WTC11 (cell line): ENCODE data around the gene TMEM60. TPM values are rescaled to one million over a fixed set of nuclear protein-coding genes. Genes with fewer than 3 reads are reported as not detected.

Experiments used
- ATAC-seq: fragments of 200-7000 bp; cut with Tn5 transposase; 2 replicates; pipeline ENCODE4 v1.10.0; 2021; ENCODE audit warnings: mild to moderate bottlenecking, moderate library complexity
- CTCF ChIA-PET: fragments of 300-600 bp; sonication (Branson Sonifier 250); formaldehyde crosslinking; loops from one replicate; lab custom pipeline; 2021; ENCODE audit warnings: antibody characterized with exemption; lab: Charles Lee
- POLR2A ChIA-PET: fragments of 350-600 bp; sonication (Branson Sonifier 250); formaldehyde crosslinking; loops from one replicate; lab custom pipeline; 2021; ENCODE audit warnings: antibody characterized with exemption; lab: Charles Lee
- DNase-seq: peaks from one replicate; pipeline ENCODE4 v3.0.0; 2021; ENCODE audit warnings: low spot score
- H3K27ac Mint-ChIP-seq: 2 replicates; pipeline ENCODE4 v1.8.0; 2021; ENCODE audit warnings: mixed read lengths
- H3K27me3 Mint-ChIP-seq: 2 replicates; pipeline ENCODE4 v1.8.0; 2021; ENCODE audit warnings: low read depth, mild to moderate bottlenecking, moderate library complexity, mixed read lengths
- H3K36me3 Mint-ChIP-seq: 2 replicates; pipeline ENCODE4 v1.8.0; 2021; ENCODE audit warnings: mixed read lengths
- H3K4me1 Mint-ChIP-seq: 2 replicates; pipeline ENCODE4 v1.8.0; 2022; ENCODE audit warnings: mixed read lengths
- H3K4me3 Mint-ChIP-seq: 2 replicates; pipeline ENCODE4 v1.8.0; 2021; ENCODE audit warnings: mild to moderate bottlenecking, moderate library complexity, mixed read lengths
- H3K9me3 Mint-ChIP-seq: 2 replicates; pipeline ENCODE4 v1.8.0; 2021; ENCODE audit warnings: mixed read lengths
- AR ChIP-seq: fragments of 250-450 bp; sonication (Bioruptor Pico); IDR thresholded peaks from 2 replicates; pipeline ENCODE4 v1.9.0; 2021; ENCODE audit warnings: mild to moderate bottlenecking
- ATF6 ChIP-seq: sonication (generic); formaldehyde crosslinking; IDR thresholded peaks from 2 replicates; pipeline ENCODE4 v1.8.1; 2023; ENCODE audit warnings: mild to moderate bottlenecking, missing genetic modification reagents
- CBFB ChIP-seq: sonication (generic); formaldehyde crosslinking; IDR thresholded peaks from 2 replicates; pipeline ENCODE4 v1.8.1; 2022; ENCODE audit warnings: mild to moderate bottlenecking, low read depth, missing genetic modification reagents
- CREB1 ChIP-seq: sonication (generic); formaldehyde crosslinking; IDR thresholded peaks from 2 replicates; pipeline ENCODE4 v1.8.0; 2023; ENCODE audit warnings: mild to moderate bottlenecking, missing genetic modification reagents
- FOXK1 ChIP-seq: sonication (generic); formaldehyde crosslinking; IDR thresholded peaks from 2 replicates; pipeline ENCODE4 v1.8.0; 2022; ENCODE audit warnings: mild to moderate bottlenecking, moderate library complexity, missing genetic modification reagents
- GRHL2 ChIP-seq: fragments of 250-450 bp; sonication (Bioruptor Pico); IDR thresholded peaks from 2 replicates; pipeline ENCODE4 v1.8.0; 2022; ENCODE audit warnings: mild to moderate bottlenecking, moderate library complexity; ENCODE audit not compliant: insufficient replicate concordance, severe bottlenecking
- JUN ChIP-seq: sonication (generic); formaldehyde crosslinking; IDR thresholded peaks from 2 replicates; pipeline ENCODE4 v1.8.0; 2023; ENCODE audit warnings: mild to moderate bottlenecking, missing genetic modification reagents
- MAX ChIP-seq: sonication (generic); formaldehyde crosslinking; IDR thresholded peaks from 2 replicates; pipeline ENCODE4 v1.8.0; 2022; ENCODE audit warnings: mild to moderate bottlenecking, missing genetic modification reagents
- MLX ChIP-seq: sonication (generic); formaldehyde crosslinking; IDR thresholded peaks from 2 replicates; pipeline ENCODE4 v1.8.1; 2023; ENCODE audit warnings: mild to moderate bottlenecking, missing genetic modification reagents, moderate library complexity
- NFE2L1 ChIP-seq: sonication (generic); formaldehyde crosslinking; IDR thresholded peaks from 2 replicates; pipeline ENCODE4 v1.8.1; 2023; ENCODE audit warnings: missing genetic modification reagents
- NR2C2 ChIP-seq: sonication (generic); formaldehyde crosslinking; IDR thresholded peaks from 2 replicates; pipeline ENCODE4 v1.8.0; 2022; ENCODE audit warnings: mild to moderate bottlenecking, missing genetic modification reagents
- PREB ChIP-seq: sonication (generic); formaldehyde crosslinking; IDR thresholded peaks from 2 replicates; pipeline ENCODE4 v1.8.1; 2022; ENCODE audit warnings: mild to moderate bottlenecking, missing genetic modification reagents, moderate library complexity, borderline replicate concordance
- PRRX2 ChIP-seq: fragments of 250-450 bp; sonication (Bioruptor Pico); IDR thresholded peaks from 2 replicates; pipeline ENCODE4 v1.8.0; 2021; ENCODE audit warnings: mild to moderate bottlenecking
- RELA ChIP-seq: sonication (generic); formaldehyde crosslinking; IDR thresholded peaks from 2 replicates; pipeline ENCODE4 v1.8.1; 2022; ENCODE audit warnings: missing genetic modification reagents, mild to moderate bottlenecking, borderline replicate concordance
- TEAD1 ChIP-seq: sonication (generic); formaldehyde crosslinking; IDR thresholded peaks from 2 replicates; pipeline ENCODE4 v1.8.0; 2022; ENCODE audit warnings: mild to moderate bottlenecking, missing genetic modification reagents
- TP53 ChIP-seq: sonication (generic); formaldehyde crosslinking; IDR thresholded peaks from 2 replicates; pipeline ENCODE4 v1.8.1; 2023; ENCODE audit warnings: mild to moderate bottlenecking, missing genetic modification reagents
- ZBTB21 ChIP-seq: sonication (generic); formaldehyde crosslinking; IDR thresholded peaks from 2 replicates; pipeline ENCODE4 v1.8.1; 2023; ENCODE audit warnings: mild to moderate bottlenecking, missing genetic modification reagents, borderline replicate concordance
- ZNF317 ChIP-seq: sonication (generic); formaldehyde crosslinking; IDR thresholded peaks from 2 replicates; pipeline ENCODE4 v1.8.1; 2023; ENCODE audit warnings: low read depth, mild to moderate bottlenecking, moderate library complexity, missing genetic modification reagents, borderline replicate concordance
- ZNF423 ChIP-seq: fragments of 250-450 bp; sonication (Bioruptor Pico); IDR thresholded peaks from 2 replicates; pipeline ENCODE4 v2.1.2; 2022; ENCODE audit warnings: mild to moderate bottlenecking, moderate library complexity
- total RNA-seq: library from RNA; stranded (reverse); gene quantifications from 3 replicates; pipeline ENCODE4 v1.2.3, GENCODE V29; 2021

Gene TMEM60
- total RNA-seq, 1 experiment from 2014 or later: 21.5 TPM

GRCh38 chr7:77811516-77812289 lies 13.5 kb upstream of the TMEM60 start:
- Mint-ChIP-seq H3K27ac (no peak overlapping the region), H3K36me3 (peaks cover 7% of the 10 kb centered on the region), H3K27me3 (no peaks in the 10 kb centered on the region), H3K9me3 (peaks cover 18% of the 10 kb centered on the region), H3K4me1 (no peaks in the 10 kb centered on the region), H3K4me3 (no peak overlapping the region)
- DNase-seq (no peak), ATAC-seq (no peak)
- POLR2A ChIA-PET: no interaction called here
- TF ChIP-seq JUN (CRISPR knock-in tag) (no peak), PRRX2 (no peak)
- CTCF ChIA-PET: no interaction called here

GRCh38 chr7:77808517-77808916 lies 10.3 kb upstream of the TMEM60 start:
- Mint-ChIP-seq H3K27ac (no peak overlapping the region), H3K4me1 (no peaks in the 10 kb centered on the region)
- CTCF ChIA-PET: no interaction called here
- no peak for TF ChIP-seq RELA
- no peak for TF ChIP-seq TEAD1 (CRISPR knock-in tag)
- no peak for TF ChIP-seq NR2C2 (CRISPR knock-in tag)
- TF ChIP-seq CBFB: no peak
- no peak for TF ChIP-seq ATF6
- TF ChIP-seq ZNF317: no peak
- TF ChIP-seq MAX (CRISPR knock-in tag): no peak
- TF ChIP-seq ZNF423 (CRISPR knock-in tag): no peak
- TF ChIP-seq FOXK1 (CRISPR knock-in tag): no peak
- no peak for TF ChIP-seq GRHL2 (CRISPR knock-in tag)
- no peak for TF ChIP-seq CREB1 (CRISPR knock-in tag)
- TF ChIP-seq TP53 (CRISPR knock-in tag): no peak
- TF ChIP-seq MLX (CRISPR knock-in tag): no peak
- no peak for TF ChIP-seq AR (CRISPR knock-in tag)
- no peak for TF ChIP-seq NFE2L1 (CRISPR knock-in tag)
- no peak for TF ChIP-seq PREB (CRISPR knock-in tag)
- TF ChIP-seq PRRX2: no peak
- no peak for TF ChIP-seq ZBTB21 (CRISPR knock-in tag)
- TF ChIP-seq, all 79 proteins: peak for 0
- Mint-ChIP-seq H3K9me3 (peaks cover 30% of the 10 kb centered on the region), H3K36me3 (peaks cover 15% of the 10 kb centered on the region), H3K27me3 (no peaks in the 10 kb centered on the region), H3K4me3 (no peak overlapping the region)
- no peak for DNase-seq
- POLR2A ChIA-PET: no interaction called here
- ATAC-seq: no peak
